GM18517 (cell line): ENCODE data around the gene SLC47A2.
"Not testable (repeated sequence)": the region's sequence is repeated elsewhere in the genome, so short reads cannot be mapped to it uniquely, and the experiment has no call there.

Source experiments
- ATAC-seq: cut with Tn5 transposase; IDR thresholded peaks from one replicate; pipeline ENCODE4 v1.9.1; 2021; ENCODE audit warnings: mild to moderate bottlenecking, moderate library complexity; ENCODE audit not compliant: unreplicated experiment

SLC47A2 gene

GRCh38 chr17:19716108-19717030, at the start of gene SLC47A2:
Gene SLC47A2, minus strand, starts transcription at chr17:19716584. Its CDS starts 29 bp downstream, at chr17:19716555.
- ATAC-seq = no peak

GRCh38 chr17:19766016-19766415, 49.6 kb upstream of the SLC47A2 start:
- ATAC-seq = no peak

- not testable (repeated sequence) for ATAC-seq
Observed at GRCh38 chr17:19763991-19764390, 47.6 kb upstream of the SLC47A2 start.

- ATAC-seq = no peak
Observed at GRCh38 chr17:19763416-19763815, 47.0 kb upstream of the SLC47A2 start.

- ATAC-seq = no peak
Observed at GRCh38 chr17:19762515-19762961, 46.2 kb upstream of the SLC47A2 start.

GRCh38 chr17:19760746-19761145, 44.4 kb upstream of the SLC47A2 start:
- no peak for ATAC-seq

GRCh38 chr17:19759568-19760549, 43.5 kb upstream of the SLC47A2 start:
- no peak for ATAC-seq

GRCh38 chr17:19757536-19758180, 41.3 kb upstream of the SLC47A2 start:
- no peak for ATAC-seq

GRCh38 chr17:19756546-19756945, 40.2 kb upstream of the SLC47A2 start:
- ATAC-seq = no peak

GRCh38 chr17:19755821-19756510, 39.6 kb upstream of the SLC47A2 start:
- ATAC-seq = no peak

- no peak for ATAC-seq
Observed at GRCh38 chr17:19755392-19755791, 39.0 kb upstream of the SLC47A2 start.

- no peak for ATAC-seq
Observed at GRCh38 chr17:19753661-19754463, 37.5 kb upstream of the SLC47A2 start.

- ATAC-seq = no peak
Observed at GRCh38 chr17:19753051-19753509, 36.7 kb upstream of the SLC47A2 start.

- no peak for ATAC-seq
Observed at GRCh38 chr17:19752216-19753050, 36.0 kb upstream of the SLC47A2 start.

- ATAC-seq = no peak
Observed at GRCh38 chr17:19750835-19751234, 34.5 kb upstream of the SLC47A2 start.

GRCh38 chr17:19750020-19750572, 33.7 kb upstream of the SLC47A2 start:
- no peak for ATAC-seq

- ATAC-seq = no peak
Observed at GRCh38 chr17:19748807-19749193, 32.4 kb upstream of the SLC47A2 start.
